Natural killer cell (primary cell): ENCODE measurements around the gene RFX8. TPM values are rescaled to one million over a fixed set of nuclear protein-coding genes. Genes with fewer than 3 reads are reported as not detected.

Experiments
- ATAC-seq, 3 donors: fragments of 150-1000 bp in 2 of 3; fragments of 200-7000 bp in 1 of 3; cut with Tn5 transposase; 1 replicate in 1 of 3; 2 replicates in 2 of 3; pipeline ENCODE4 v1.10.0; 2021; ENCODE audit warnings: mild to moderate bottlenecking in 2 of 3, moderate library complexity in 2 of 3
- DNase-seq, 2 donors: peaks; one replicate each; pipeline versions ENCODE4 v3.0.0 to v3.0.0-alpha.2; 2013 to 2021; ENCODE audit warnings: mixed read lengths in 1 of 2
- H3K27ac ChIP-seq: one replicate; pipeline ENCODE4 v1.5.1; 2013; ENCODE audit warnings: mild to moderate bottlenecking, low read length
- H3K27me3 ChIP-seq: one replicate; pipeline ENCODE4 v1.6.1; 2013; ENCODE audit warnings: low read length; ENCODE audit not compliant: control insufficient read depth, insufficient read depth
- H3K36me3 ChIP-seq: one replicate; pipeline ENCODE4 v1.6.1; 2013; ENCODE audit warnings: low read length; ENCODE audit not compliant: control insufficient read depth, insufficient read depth
- H3K4me1 ChIP-seq: one replicate; pipeline ENCODE4 v1.6.1; 2013; ENCODE audit warnings: low read length; ENCODE audit not compliant: control insufficient read depth, insufficient read depth
- H3K4me3 ChIP-seq: one replicate; pipeline ENCODE4 v1.5.1; 2013; ENCODE audit warnings: low read length
- H3K9me3 ChIP-seq: one replicate; pipeline ENCODE4 v1.6.1; 2013; ENCODE audit warnings: low read length; ENCODE audit not compliant: control insufficient read depth, insufficient read depth
- H3K27ac Mint-ChIP-seq, 2 donors: one replicate each; pipeline ENCODE4 v1.8.0; 2022; ENCODE audit warnings: mild to moderate bottlenecking in 2 of 2, mixed read lengths in 2 of 2, moderate library complexity in 1 of 2
- H3K27me3 Mint-ChIP-seq, 2 donors: one replicate each; pipeline ENCODE4 v1.8.0; 2022; ENCODE audit warnings: low read depth in 2 of 2, mixed read lengths in 2 of 2
- H3K36me3 Mint-ChIP-seq: one replicate; pipeline ENCODE4 v1.8.0; 2022; ENCODE audit warnings: mixed read lengths
- H3K4me1 Mint-ChIP-seq, 2 donors: one replicate each; pipeline ENCODE4 v1.8.0; 2022; ENCODE audit warnings: mixed read lengths in 2 of 2
- H3K4me3 Mint-ChIP-seq: one replicate; pipeline ENCODE4 v1.8.0; 2022; ENCODE audit warnings: mild to moderate bottlenecking, moderate library complexity, mixed read lengths
- H3K9me3 Mint-ChIP-seq, 2 donors: one replicate each; pipeline ENCODE4 v1.8.0; 2022; ENCODE audit warnings: mixed read lengths in 2 of 2
- WGBS: methylation state at CpG from one replicate; pipeline ENCODE4 v1.1.7; 2013; ENCODE audit warnings: missing lambda C conversion rate; ENCODE audit not compliant: insufficient coverage; 5-methylcytosine and 5-hydroxymethylcytosine counted together
- intact Hi-C: fragments of 100-400 bp; cut with micrococcal nuclease; formaldehyde crosslinking; loops from one replicate; pipeline ENCODE4 v1.14.2; 2022
- total RNA-seq, 4 donors: library from RNA; stranded (reverse); fragments of 120-200 nt in 1 of 4; gene quantifications; one replicate each; pipeline versions ENCODE4 v1.2.3 to v1.2.4, GENCODE V29; 2013 to 2022
- TF ChIP-seq, protein P1 (sequence below): fragments of 200-600 bp; IDR thresholded peaks from one replicate; pipeline ENCODE4 v1.8.0; 2022; ENCODE audit warnings: antibody characterized with exemption

The RFX8 gene
- total RNA-seq, 3 donors from 2014 or later (not counting 1 experiment from before 2014, with no cell fraction given): 0.68 TPM; not detected in 2

DNA sequence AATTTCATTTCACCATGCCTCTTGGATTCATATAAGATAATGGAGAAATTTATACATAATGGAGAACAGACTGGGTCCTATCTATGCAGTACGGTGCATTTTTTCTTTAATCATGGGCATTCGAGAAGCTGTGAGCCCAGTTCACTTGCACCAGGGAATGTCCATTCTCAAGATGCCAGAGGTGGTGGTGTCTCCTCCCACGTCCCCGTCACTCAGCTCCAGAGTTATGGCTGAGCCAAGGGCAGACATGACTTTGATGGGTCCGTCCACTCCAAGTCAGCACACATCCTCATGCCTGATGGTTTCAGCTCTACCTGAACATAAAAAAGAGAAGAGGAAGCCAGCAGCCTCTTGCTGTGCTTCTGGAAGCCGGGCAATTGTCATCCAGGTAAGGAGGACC is 45.5 kb downstream of the RFX8 start:
- ATAC-seq (no peak), DNase-seq (no peak)
- Mint-ChIP-seq H3K27me3 (peaks cover 0 to 4% of the 10 kb centered on the region in 2 donors), H3K9me3 (no peaks in the 10 kb centered on the region), H3K27ac (no peak overlapping the region), H3K4me3 (no peak overlapping the region), H3K4me1 (no peaks in the 10 kb centered on the region), H3K36me3 (no peaks in the 10 kb centered on the region)
- TF ChIP-seq, protein P1, sequence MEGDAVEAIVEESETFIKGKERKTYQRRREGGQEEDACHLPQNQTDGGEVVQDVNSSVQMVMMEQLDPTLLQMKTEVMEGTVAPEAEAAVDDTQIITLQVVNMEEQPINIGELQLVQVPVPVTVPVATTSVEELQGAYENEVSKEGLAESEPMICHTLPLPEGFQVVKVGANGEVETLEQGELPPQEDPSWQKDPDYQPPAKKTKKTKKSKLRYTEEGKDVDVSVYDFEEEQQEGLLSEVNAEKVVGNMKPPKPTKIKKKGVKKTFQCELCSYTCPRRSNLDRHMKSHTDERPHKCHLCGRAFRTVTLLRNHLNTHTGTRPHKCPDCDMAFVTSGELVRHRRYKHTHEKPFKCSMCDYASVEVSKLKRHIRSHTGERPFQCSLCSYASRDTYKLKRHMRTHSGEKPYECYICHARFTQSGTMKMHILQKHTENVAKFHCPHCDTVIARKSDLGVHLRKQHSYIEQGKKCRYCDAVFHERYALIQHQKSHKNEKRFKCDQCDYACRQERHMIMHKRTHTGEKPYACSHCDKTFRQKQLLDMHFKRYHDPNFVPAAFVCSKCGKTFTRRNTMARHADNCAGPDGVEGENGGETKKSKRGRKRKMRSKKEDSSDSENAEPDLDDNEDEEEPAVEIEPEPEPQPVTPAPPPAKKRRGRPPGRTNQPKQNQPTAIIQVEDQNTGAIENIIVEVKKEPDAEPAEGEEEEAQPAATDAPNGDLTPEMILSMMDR: no peak
- WGBS: 94% methylated on average over 6 of the region's 6 CpGs
- Histone ChIP-seq H3K9me3 (no peaks in the 10 kb centered on the region), H3K27ac (no peak overlapping the region), H3K4me3 (no peak overlapping the region), H3K36me3 (no peaks in the 10 kb centered on the region), H3K27me3 (no peaks in the 10 kb centered on the region), H3K4me1 (no peaks in the 10 kb centered on the region)
- intact Hi-C loops: no loop called here

- Histone ChIP-seq H3K4me1 (no peaks in the 10 kb centered on the region), H3K27me3 (no peaks in the 10 kb centered on the region), H3K27ac (no peak overlapping the region), H3K36me3 (no peaks in the 10 kb centered on the region), H3K9me3 (no peaks in the 10 kb centered on the region), H3K4me3 (no peak overlapping the region)
- H3K27me3 Mint-ChIP-seq: peaks cover 0 to 4% of the 10 kb centered on the region in 2 donors
- no peak for ATAC-seq
- 87% methylated on average over 7 of the region's 10 CpGs for WGBS
- H3K36me3 Mint-ChIP-seq: no peaks in the 10 kb centered on the region
- no peaks in the 10 kb centered on the region for H3K4me1 Mint-ChIP-seq
- H3K9me3 Mint-ChIP-seq: no peaks in the 10 kb centered on the region
- H3K27ac Mint-ChIP-seq: no peak overlapping the region
- TF ChIP-seq, protein P1: no peak
- intact Hi-C loops: no loop called here
- DNase-seq: no peak
- no peak overlapping the region for H3K4me3 Mint-ChIP-seq
Observed at GRCh38 chr2:101428422-101429176, 46.3 kb downstream of the RFX8 start.

DNA sequence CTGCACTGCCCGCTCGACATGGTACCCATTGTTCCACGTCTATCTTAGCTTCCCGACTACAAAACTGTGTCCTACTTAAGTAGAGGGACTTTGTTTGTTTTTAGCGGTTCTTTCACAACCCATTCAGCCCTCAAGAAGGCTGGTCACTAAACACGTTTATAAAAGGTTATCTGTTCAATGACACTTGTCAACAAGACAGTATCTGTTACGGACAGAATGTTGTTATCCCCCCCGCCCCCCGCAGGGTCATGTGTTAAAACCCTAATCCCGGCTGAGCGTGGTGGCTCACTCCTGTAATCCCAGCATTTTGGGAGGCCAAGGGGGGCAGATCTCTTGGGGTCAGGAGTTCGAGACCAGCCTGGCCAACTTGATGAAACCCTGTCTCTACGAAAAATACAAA is 47.2 kb downstream of the RFX8 start:
- Histone ChIP-seq H3K4me3 (no peak overlapping the region), H3K27ac (no peak overlapping the region), H3K36me3 (no peaks in the 10 kb centered on the region), H3K27me3 (no peaks in the 10 kb centered on the region), H3K9me3 (no peaks in the 10 kb centered on the region), H3K4me1 (no peaks in the 10 kb centered on the region)
- Mint-ChIP-seq H3K27me3 (peaks cover 0 to 4% of the 10 kb centered on the region in 2 donors), H3K9me3 (no peaks in the 10 kb centered on the region), H3K27ac (no peak overlapping the region), H3K4me1 (no peaks in the 10 kb centered on the region), H3K4me3 (no peak overlapping the region), H3K36me3 (no peaks in the 10 kb centered on the region)
- DNase-seq: no peak
- intact Hi-C loops: no loop called here
- WGBS: 93% methylated on average over 13 of the region's 13 CpGs
- no peak for ATAC-seq
- TF ChIP-seq, protein P1: no peak

- H3K4me1 ChIP-seq: no peaks in the 10 kb centered on the region
- 91% methylated on average over 7 of the region's 7 CpGs for WGBS
- no peak overlapping the region for H3K27ac Mint-ChIP-seq
- peaks cover 0 to 4% of the 10 kb centered on the region in 2 donors for H3K27me3 Mint-ChIP-seq
- no peaks in the 10 kb centered on the region for H3K4me1 Mint-ChIP-seq
- no peaks in the 10 kb centered on the region for H3K36me3 ChIP-seq
- H3K27ac ChIP-seq: no peak overlapping the region
- no peaks in the 10 kb centered on the region for H3K36me3 Mint-ChIP-seq
- intact Hi-C loops: no loop called here
- TF ChIP-seq, protein P1: no peak
- H3K4me3 ChIP-seq: no peak overlapping the region
- DNase-seq (no peak), ATAC-seq (no peak)
- no peaks in the 10 kb centered on the region for H3K27me3 ChIP-seq
- H3K9me3 ChIP-seq: no peaks in the 10 kb centered on the region
- no peaks in the 10 kb centered on the region for H3K9me3 Mint-ChIP-seq
- H3K4me3 Mint-ChIP-seq: no peak overlapping the region
Observed at GRCh38 chr2:101427240-101427639, 47.7 kb downstream of the RFX8 start.
